ENCODE results near the gene NCKIPSD.
A peak's percentile ranks its signal among the peaks of the same experiment; 100 is the strongest.

The NCKIPSD gene

GRCh38 chr3:48678056-48678455 is 7.7 kb downstream of the NCKIPSD start:
- DNase-seq, result no peak

GRCh38 chr3:48674505-48674904 is 11.2 kb downstream of the NCKIPSD start:
- no peak for DNase-seq

GRCh38 chr3:48672522-48672921 is 13.2 kb downstream of the NCKIPSD start:
- no peak for DNase-seq

GRCh38 chr3:48664929-48665328 is 20.8 kb downstream of the NCKIPSD start:
- no peak for DNase-seq

- DNase-seq, result no peak
These were observed 21.4 kb downstream of the NCKIPSD start for GRCh38 chr3:48664313-48664644.

GRCh38 chr3:48663489-48664312 is 22.0 kb downstream of the NCKIPSD start:
- peak; percentile 98 for DNase-seq

GRCh38 chr3:48662753-48663488 is 22.8 kb downstream of the NCKIPSD start, which contains the start of gene CELSR3:
Gene CELSR3 (minus strand): TSS chr3:48662886. CDS start chr3:48662634, 252 bp downstream.
- DNase-seq, result peak; percentile 87

- no peak for DNase-seq
These were observed 23.5 kb downstream of the NCKIPSD start for GRCh38 chr3:48662145-48662752.

GRCh38 chr3:48661501-48662144 is 24.1 kb downstream of the NCKIPSD start:
- peak; percentile 77 for DNase-seq

GRCh38 chr3:48660800-48661400 is 24.8 kb downstream of the NCKIPSD start:
- DNase-seq, result no peak

GRCh38 chr3:48656841-48657281 is 28.9 kb downstream of the NCKIPSD start:
- no peak for DNase-seq

GRCh38 chr3:48656061-48656840 is 29.5 kb downstream of the NCKIPSD start:
- DNase-seq, result peak; percentile 76

- DNase-seq, result no peak
These were observed 30.1 kb downstream of the NCKIPSD start for GRCh38 chr3:48655606-48656005.

- no peak for DNase-seq
These were observed 30.7 kb downstream of the NCKIPSD start for GRCh38 chr3:48655063-48655462.

GRCh38 chr3:48652923-48653715 is 32.6 kb downstream of the NCKIPSD start:
- DNase-seq, result no peak

GRCh38 chr3:48651771-48652170 is 33.9 kb downstream of the NCKIPSD start:
- DNase-seq, result no peak

- DNase-seq, result no peak
These were observed 35.0 kb downstream of the NCKIPSD start for GRCh38 chr3:48650723-48651122.

- DNase-seq, result no peak
These were observed 37.4 kb downstream of the NCKIPSD start for GRCh38 chr3:48648188-48648850.

- DNase-seq, result no peak
These were observed 38.0 kb downstream of the NCKIPSD start for GRCh38 chr3:48647714-48648113.

Data from OCI-M1 (cell line).